Measurements from ENCODE around the gene H6PD.
"Not testable (repeated sequence)": the region's sequence is repeated elsewhere in the genome, so short reads cannot be mapped to it uniquely, and the experiment has no call there.

H6PD gene

DNA sequence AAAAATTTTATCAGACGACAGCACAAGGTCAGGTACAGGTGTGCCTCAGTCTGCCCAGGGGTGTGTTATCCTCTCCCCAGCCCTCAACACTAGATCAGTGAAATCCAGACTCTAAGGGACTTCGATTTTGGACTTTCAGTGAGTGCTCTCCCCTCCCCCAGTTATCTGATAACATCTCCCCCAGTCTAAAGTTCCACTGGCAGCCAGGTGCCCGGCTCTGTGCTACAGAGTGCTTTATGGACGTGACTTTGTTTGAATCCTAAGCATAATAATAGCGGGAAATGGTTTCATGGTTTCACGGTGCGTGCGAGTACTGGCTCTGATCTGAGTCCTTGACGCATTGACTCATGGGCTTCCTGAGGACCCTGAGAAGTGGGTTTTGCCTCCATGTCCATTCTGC is 61.3 kb downstream of the H6PD start:
- DNase-seq, result no peak
- Histone ChIP-seq H3K36me3 (no peaks in the 10 kb centered on the region), H3K9me3 (no peaks in the 10 kb centered on the region), H3K27me3 (no peaks in the 10 kb centered on the region), H3K4me1 (no peaks in the 10 kb centered on the region; the same call in 1 of the 2 replicates), H3K4me3 (ENCODE audit: low read depth, low read length) (no peak overlapping the region)
- TF ChIP-seq, protein P1, sequence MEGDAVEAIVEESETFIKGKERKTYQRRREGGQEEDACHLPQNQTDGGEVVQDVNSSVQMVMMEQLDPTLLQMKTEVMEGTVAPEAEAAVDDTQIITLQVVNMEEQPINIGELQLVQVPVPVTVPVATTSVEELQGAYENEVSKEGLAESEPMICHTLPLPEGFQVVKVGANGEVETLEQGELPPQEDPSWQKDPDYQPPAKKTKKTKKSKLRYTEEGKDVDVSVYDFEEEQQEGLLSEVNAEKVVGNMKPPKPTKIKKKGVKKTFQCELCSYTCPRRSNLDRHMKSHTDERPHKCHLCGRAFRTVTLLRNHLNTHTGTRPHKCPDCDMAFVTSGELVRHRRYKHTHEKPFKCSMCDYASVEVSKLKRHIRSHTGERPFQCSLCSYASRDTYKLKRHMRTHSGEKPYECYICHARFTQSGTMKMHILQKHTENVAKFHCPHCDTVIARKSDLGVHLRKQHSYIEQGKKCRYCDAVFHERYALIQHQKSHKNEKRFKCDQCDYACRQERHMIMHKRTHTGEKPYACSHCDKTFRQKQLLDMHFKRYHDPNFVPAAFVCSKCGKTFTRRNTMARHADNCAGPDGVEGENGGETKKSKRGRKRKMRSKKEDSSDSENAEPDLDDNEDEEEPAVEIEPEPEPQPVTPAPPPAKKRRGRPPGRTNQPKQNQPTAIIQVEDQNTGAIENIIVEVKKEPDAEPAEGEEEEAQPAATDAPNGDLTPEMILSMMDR (IDR thresholded peaks at IDR 0.05; ENCODE audit: low read depth, low read length), result no peak

DNA sequence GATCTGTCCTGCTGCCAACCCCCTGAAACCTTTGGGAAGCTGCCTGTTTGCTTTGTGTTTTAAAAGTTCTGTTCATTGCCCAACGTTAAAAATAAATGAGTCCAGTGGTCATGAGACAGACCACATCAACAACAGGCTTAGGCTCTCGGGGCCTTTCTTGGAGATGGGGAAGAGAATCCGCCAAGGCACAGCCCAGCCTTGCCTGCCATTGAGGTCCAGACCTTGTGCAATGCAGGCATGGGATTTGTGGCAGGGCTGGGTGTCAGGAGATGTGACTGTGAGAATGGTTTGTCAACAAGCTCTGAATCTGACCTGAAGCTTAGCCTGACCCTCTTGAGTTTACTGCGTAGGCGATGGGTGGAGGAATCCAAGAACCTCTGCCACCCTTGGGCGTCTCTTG is 62.3 kb downstream of the H6PD start:
- Histone ChIP-seq H3K36me3 (no peaks in the 10 kb centered on the region), H3K4me1 (no peaks in the 10 kb centered on the region; the same call in 1 of the 2 replicates), H3K27me3 (no peaks in the 10 kb centered on the region), H3K4me3 (ENCODE audit: low read depth, low read length) (no peak overlapping the region), H3K9me3 (no peaks in the 10 kb centered on the region)
- TF ChIP-seq, protein P1 (IDR thresholded peaks at IDR 0.05; ENCODE audit: low read depth, low read length), result no peak
- no peak for DNase-seq

DNA sequence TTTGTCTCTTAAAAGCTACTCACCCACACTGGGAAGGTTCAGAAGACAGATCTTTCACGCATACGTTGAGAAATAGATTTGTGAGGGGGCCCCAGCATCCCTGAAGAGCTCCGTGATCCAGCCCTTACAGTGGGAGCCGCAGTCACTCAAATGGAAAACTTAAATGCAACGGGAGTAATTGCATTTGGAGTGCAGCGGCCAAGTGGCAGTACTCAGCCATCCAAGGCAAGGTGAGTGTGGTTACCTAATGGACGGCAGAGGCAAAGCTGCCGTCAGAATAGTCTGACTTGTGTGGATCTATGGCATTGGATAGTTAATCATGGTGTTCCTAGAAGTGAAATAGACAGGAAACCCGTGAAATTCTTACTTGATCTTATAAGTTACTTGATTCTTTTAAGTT is 63.3 kb downstream of the H6PD start:
- TF ChIP-seq, protein P1 (IDR thresholded peaks at IDR 0.05; ENCODE audit: low read depth, low read length), result no peak
- Histone ChIP-seq H3K36me3 (no peaks in the 10 kb centered on the region), H3K9me3 (no peaks in the 10 kb centered on the region), H3K4me3 (ENCODE audit: low read depth, low read length) (no peak overlapping the region), H3K4me1 (no peaks in the 10 kb centered on the region; the same call in 1 of the 2 replicates), H3K27me3 (no peaks in the 10 kb centered on the region)
- no peak for DNase-seq

DNA sequence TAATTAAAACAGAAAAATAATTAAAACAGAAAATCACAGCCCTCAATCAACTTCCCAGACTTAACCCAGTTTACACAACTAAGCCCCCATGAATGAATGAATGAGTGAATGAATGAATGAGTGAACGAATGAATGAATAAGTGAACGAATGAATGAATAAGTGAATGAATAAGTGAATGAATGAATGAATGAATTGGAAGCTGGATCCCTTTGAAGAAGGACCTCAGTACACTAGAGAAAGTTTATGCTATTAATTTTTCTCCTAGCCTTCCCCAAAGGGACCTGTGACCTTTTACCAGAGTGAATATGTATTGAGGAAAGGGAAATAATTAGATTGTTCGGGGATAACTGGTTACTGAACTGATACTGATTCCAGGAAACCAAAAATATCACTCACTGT is 63.7 kb downstream of the H6PD start:
- Histone ChIP-seq H3K4me1 (no peaks in the 10 kb centered on the region; the same call in 1 of the 2 replicates), H3K36me3 (no peaks in the 10 kb centered on the region), H3K9me3 (no peaks in the 10 kb centered on the region), H3K4me3 (ENCODE audit: low read depth, low read length) (no peak overlapping the region), H3K27me3 (no peaks in the 10 kb centered on the region)
- no peak for DNase-seq
- TF ChIP-seq, protein P1 (IDR thresholded peaks at IDR 0.05; ENCODE audit: low read depth, low read length), result no peak

DNA sequence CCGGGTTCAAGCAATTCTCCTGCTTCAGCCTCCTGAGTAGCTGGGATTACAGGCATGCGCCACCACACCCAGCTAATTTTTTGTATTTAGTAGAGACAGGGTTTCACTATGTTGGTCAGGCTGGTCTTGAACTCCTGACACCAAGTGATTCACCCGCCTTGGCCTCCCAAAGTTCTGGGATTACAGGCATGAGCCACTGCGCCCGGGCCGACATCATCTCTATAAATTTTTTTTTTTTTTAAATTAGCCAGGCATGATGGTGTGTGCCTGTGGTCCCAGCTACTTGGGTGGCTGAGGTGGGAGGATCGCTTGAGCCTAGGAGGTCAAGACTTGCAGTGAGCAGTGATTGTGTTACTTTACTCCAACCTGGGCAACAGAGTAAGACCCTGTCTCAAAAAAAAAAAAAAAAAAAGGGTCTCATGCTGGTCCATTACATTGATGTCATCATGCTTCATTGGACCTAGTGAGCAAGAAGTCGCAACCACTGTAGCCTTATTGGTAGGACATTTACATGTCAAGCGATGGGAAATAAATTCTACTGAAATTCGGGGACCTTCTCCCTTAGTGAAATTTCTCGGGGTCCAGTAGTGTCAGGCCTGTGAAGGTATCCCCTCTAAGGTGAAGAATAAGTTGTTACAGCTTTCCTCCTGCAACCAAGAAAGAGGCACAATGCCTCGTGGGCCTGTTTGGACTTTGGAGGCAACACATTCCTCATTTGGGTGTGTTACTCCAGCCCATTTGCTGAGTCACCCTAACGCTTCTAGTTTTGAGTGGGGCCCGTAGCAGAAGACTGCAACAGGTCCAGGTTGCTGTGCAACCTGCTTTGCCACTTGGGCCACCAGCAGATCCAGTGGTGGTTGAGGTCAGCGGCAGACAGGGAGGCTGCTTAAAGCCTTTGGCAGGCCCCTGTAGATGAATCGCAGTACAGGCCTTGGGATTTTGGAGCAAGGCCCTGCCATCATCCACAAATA is 65.3 kb downstream of the H6PD start:
- not testable (repeated sequence) for H3K4me1 ChIP-seq, DNase-seq, H3K9me3 ChIP-seq

DNA sequence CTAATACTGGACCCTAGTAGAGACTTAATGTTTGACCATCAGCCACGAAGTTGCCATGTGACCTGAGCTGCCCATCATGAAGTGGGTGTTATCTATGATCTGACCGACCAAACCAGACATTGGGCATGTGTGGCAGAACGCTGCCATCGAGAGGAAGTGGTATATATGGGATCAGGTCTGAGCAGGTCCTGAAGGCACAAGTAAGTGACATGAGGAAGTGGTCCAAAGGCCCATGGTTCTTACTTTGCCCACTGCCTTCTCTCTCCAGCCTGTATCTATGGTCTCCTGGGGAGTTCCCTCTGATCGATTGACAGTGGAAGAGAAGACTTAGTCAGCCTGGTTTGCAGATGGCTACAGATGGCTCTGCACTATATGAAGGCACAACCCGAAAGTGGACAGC is 66.0 kb downstream of the H6PD start:
- Histone ChIP-seq H3K9me3 (no peaks in the 10 kb centered on the region), H3K27me3 (no peaks in the 10 kb centered on the region), H3K4me1 (no peaks in the 10 kb centered on the region), H3K4me3 (ENCODE audit: low read depth, low read length) (no peak overlapping the region), H3K36me3 (no peaks in the 10 kb centered on the region)
- DNase-seq, result no peak
- TF ChIP-seq, protein P1 (IDR thresholded peaks at IDR 0.05; ENCODE audit: low read depth, low read length), result no peak

More for the DNA sequence above, 65.3 kb downstream of the H6PD start:
- H3K27me3 ChIP-seq; H3K4me3 ChIP-seq (ENCODE audit: low read depth, low read length); H3K36me3 ChIP-seq: not testable (repeated sequence)
